Measurements from ENCODE around the gene BMP7.
"Not testable (repeated sequence)": the region's sequence is repeated elsewhere in the genome, so short reads cannot be mapped to it uniquely, and the experiment has no call there.

BMP7 gene

GRCh38 chr20:57248132-57248797, 18.2 kb downstream of the BMP7 start:
- DNase-seq, result no peak

- DNase-seq, result no peak
Measured at GRCh38 chr20:57247292-57247965, 19.0 kb downstream of the BMP7 start.

- DNase-seq, result no peak
Measured at GRCh38 chr20:57245997-57246396, 20.4 kb downstream of the BMP7 start.

- DNase-seq, result no peak
Measured at GRCh38 chr20:57244627-57245214, 21.7 kb downstream of the BMP7 start.

- no peak for DNase-seq
Measured at GRCh38 chr20:57244221-57244585, 22.2 kb downstream of the BMP7 start.

- no peak for DNase-seq
Measured at GRCh38 chr20:57243480-57244220, 22.8 kb downstream of the BMP7 start.

GRCh38 chr20:57242414-57242813, 24.0 kb downstream of the BMP7 start:
- no peak for DNase-seq

GRCh38 chr20:57241363-57241991, 25.0 kb downstream of the BMP7 start:
- DNase-seq, result no peak

- no peak for DNase-seq
Measured at GRCh38 chr20:57240581-57241362, 25.7 kb downstream of the BMP7 start.

GRCh38 chr20:57239725-57240124, 26.7 kb downstream of the BMP7 start:
- DNase-seq, result not testable (repeated sequence)

GRCh38 chr20:57239324-57239723, 27.1 kb downstream of the BMP7 start:
- not testable (repeated sequence) for DNase-seq

- no peak for DNase-seq
Measured at GRCh38 chr20:57238089-57238488, 28.4 kb downstream of the BMP7 start.

GRCh38 chr20:57237585-57237953, 28.9 kb downstream of the BMP7 start:
- DNase-seq, result no peak

GRCh38 chr20:57236813-57237584, 29.4 kb downstream of the BMP7 start:
- no peak for DNase-seq

- no peak for DNase-seq
Measured at GRCh38 chr20:57234556-57235251, 31.7 kb downstream of the BMP7 start.

- DNase-seq, result no peak
Measured at GRCh38 chr20:57231951-57232428, 34.5 kb downstream of the BMP7 start.

GRCh38 chr20:57231161-57231560, 35.3 kb downstream of the BMP7 start:
- no peak for DNase-seq

GRCh38 chr20:57230247-57230646, 36.2 kb downstream of the BMP7 start:
- DNase-seq, result no peak

- no peak for DNase-seq
Measured at GRCh38 chr20:57229490-57229889, 37.0 kb downstream of the BMP7 start.

GRCh38 chr20:57225830-57226229, 40.6 kb downstream of the BMP7 start:
- DNase-seq, result no peak

All from activated naive CD4-positive, alpha-beta T cell (primary cell).